Right lobe of liver (tissue), 6 donors: Measurements from ENCODE around the gene LRRC8B. TPM values are rescaled to one million over a fixed set of nuclear protein-coding genes. Genes with fewer than 3 reads are reported as not detected.

Source experiments
- ATAC-seq, 4 donors: fragments of 200-7000 bp; cut with Tn5 transposase; one replicate each; pipeline ENCODE4 v1.9.1; 2020; ENCODE audit warnings: mild to moderate bottlenecking in 4 of 4, moderate library complexity in 4 of 4
- DNase-seq, 3 donors: peaks; one replicate each; pipeline ENCODE4 v3.0.0-alpha.2; 2020
- H3K27ac ChIP-seq, 3 donors: fragments of 200-600 bp; one replicate each; pipeline ENCODE4 v1.8.0; 2022
- H3K27me3 ChIP-seq, 2 donors: fragments of 200-600 bp; one replicate each; pipeline ENCODE4 v1.8.0; 2022
- H3K36me3 ChIP-seq, 4 donors: fragments of 200-600 bp; sonication (generic) in 1 of 4; one replicate each; pipeline versions ENCODE4 v1.5.1 to v1.8.0; 2017 to 2022; ENCODE audit warnings: control low read depth in 1 of 4
- H3K4me1 ChIP-seq, 4 donors: fragments of 200-600 bp; sonication (generic) in 1 of 4; one replicate each; pipeline versions ENCODE4 v1.5.1 to v1.8.0; 2017 to 2022; ENCODE audit warnings: control low read depth in 1 of 4
- H3K4me3 ChIP-seq, 3 donors: fragments of 200-600 bp; one replicate each; pipeline ENCODE4 v1.8.0; 2022
- H3K9me3 ChIP-seq, 4 donors: fragments of 200-600 bp; sonication (generic) in 1 of 4; one replicate each; pipeline versions ENCODE4 v1.5.1 to v1.8.0; 2017 to 2022; ENCODE audit warnings: control low read depth in 1 of 4
- POLR2A ChIP-seq: fragments of 450-650 bp; IDR thresholded peaks from one replicate; pipeline ENCODE4 v1.6.1; 2017; ENCODE audit warnings: antibody characterized with exemption, mild to moderate bottlenecking
- WGBS: methylation state at CpG from one replicate; pipeline ENCODE4 v1.1.6; 2018; ENCODE audit warnings: low coverage, low lambda C conversion rate; ENCODE audit not compliant: insufficient coverage; ENCODE audit errors: missing lambda C conversion rate; 5-methylcytosine and 5-hydroxymethylcytosine counted together
- intact Hi-C, 2 donors: fragments of 100-400 bp; cut with DNase I; formaldehyde crosslinking; loops; one replicate each; pipeline versions ENCODE4 v1.11.2 to v1.14.1; 2022
- total RNA-seq, 6 experiments: library from RNA; depleted of rRNA in 2 of 6; stranded (reverse); fragments of >200 nt in 2 of 6; fragmentation: NEBNext Ultra II Directional in 3 of 6; extraction: Animal tissue kit (Norgen Biotek cat#: 25700) in 3 of 6; gene quantifications; one replicate each; pipeline versions ENCODE4 v1.1.0 to v1.2.4, GENCODE V29; 2016 to 2023
- TF ChIP-seq, protein P1 (sequence below), 4 donors: fragments of 200-600 bp in 3 of 4; fragments of 450-650 bp in 1 of 4; IDR thresholded peaks; one replicate each; pipeline versions ENCODE4 v1.5.1 to v1.8.0; 2016 to 2022; ENCODE audit warnings: antibody characterized with exemption in 4 of 4, mild to moderate bottlenecking in 2 of 4
- donor health status: DM: no; HTN: yes; CAD: no.
- donor health status: DM: no; HTN: no; CAD: no.
- donor health status: DM: no; HTN: no; CAD: no.
- donor health status: DM: no; HTN: yes; CAD: no.
- donor health status: DM: no; HTN: yes; CAD: no.

The LRRC8B gene
- total RNA-seq, 6 experiments from 2014 or later, result 1.8 to 11.3 (median 4.7) TPM

DNA sequence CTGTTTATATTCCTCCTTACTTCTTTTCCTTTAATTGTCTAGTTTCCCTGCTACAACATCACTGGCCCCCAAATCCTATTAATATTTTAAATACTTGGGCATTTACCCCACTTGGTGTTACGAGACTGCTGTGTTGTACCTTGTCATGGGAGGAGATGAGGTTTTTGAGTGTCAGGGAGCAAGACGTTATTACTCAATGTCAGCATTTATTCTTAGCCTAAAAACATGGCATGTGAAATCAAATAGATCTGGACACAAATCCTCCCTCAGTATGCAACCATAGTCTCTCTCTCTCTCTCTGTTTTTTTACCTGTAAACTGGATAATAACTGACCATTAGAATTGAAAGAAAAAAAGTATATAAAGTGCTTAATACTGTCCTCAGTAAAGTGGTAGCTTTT is 4.6 kb downstream of the LRRC8B start:
- Histone ChIP-seq H3K4me3 (no peak overlapping the region), H3K36me3 (no peaks in the 10 kb centered on the region), H3K4me1 (peaks cover 0 to 6% (median 0%) of the 10 kb centered on the region in 4 donors), H3K27ac (no peak overlapping the region), H3K9me3 (no peaks in the 10 kb centered on the region), H3K27me3 (no peaks in the 10 kb centered on the region)
- no peak for DNase-seq
- no peak for TF ChIP-seq POLR2A
- TF ChIP-seq, protein P1, sequence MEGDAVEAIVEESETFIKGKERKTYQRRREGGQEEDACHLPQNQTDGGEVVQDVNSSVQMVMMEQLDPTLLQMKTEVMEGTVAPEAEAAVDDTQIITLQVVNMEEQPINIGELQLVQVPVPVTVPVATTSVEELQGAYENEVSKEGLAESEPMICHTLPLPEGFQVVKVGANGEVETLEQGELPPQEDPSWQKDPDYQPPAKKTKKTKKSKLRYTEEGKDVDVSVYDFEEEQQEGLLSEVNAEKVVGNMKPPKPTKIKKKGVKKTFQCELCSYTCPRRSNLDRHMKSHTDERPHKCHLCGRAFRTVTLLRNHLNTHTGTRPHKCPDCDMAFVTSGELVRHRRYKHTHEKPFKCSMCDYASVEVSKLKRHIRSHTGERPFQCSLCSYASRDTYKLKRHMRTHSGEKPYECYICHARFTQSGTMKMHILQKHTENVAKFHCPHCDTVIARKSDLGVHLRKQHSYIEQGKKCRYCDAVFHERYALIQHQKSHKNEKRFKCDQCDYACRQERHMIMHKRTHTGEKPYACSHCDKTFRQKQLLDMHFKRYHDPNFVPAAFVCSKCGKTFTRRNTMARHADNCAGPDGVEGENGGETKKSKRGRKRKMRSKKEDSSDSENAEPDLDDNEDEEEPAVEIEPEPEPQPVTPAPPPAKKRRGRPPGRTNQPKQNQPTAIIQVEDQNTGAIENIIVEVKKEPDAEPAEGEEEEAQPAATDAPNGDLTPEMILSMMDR (IDR thresholded peaks at IDR 0.05), result no peak
- ATAC-seq, result no peak
- intact Hi-C loops, result no loop called here
- WGBS, result 46% methylated on average over 2 of the region's 2 CpGs

DNA sequence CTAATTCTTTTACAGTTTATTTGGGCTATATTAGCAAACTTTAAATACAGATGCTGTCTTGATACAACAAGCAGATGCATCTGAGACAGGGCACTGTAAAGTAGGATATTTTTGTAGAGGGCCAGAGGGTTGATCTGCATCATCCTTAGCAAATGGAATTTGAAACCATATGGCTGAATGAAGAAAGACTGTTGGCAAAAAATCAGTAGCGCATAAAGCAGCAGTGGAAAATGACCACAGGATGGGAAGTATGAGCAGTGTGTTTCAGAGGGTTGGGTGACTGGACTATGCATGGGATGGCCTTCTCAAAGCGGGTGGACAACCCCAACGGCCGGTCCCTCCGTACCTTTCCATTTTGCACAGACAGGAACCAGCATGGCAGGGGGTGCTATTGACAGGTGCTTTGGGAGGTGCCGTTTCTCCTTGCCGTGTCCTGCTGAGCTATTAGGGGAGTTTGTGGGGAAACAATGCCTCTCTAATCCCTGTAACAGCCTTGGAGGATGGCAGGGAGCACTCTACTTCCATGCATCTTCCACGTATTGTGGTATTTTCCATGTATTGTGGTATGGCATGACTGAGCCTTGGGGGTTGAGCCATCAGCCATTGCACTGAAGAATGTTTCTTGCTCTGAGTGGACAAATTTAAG is 5.9 kb downstream of the LRRC8B start:
- TF ChIP-seq, protein P1 (IDR thresholded peaks at IDR 0.05), result no peak
- no peak for TF ChIP-seq POLR2A
- Histone ChIP-seq H3K9me3 (no peaks in the 10 kb centered on the region), H3K27ac (no peak overlapping the region), H3K36me3 (no peaks in the 10 kb centered on the region), H3K4me3 (no peak overlapping the region), H3K27me3 (no peaks in the 10 kb centered on the region), H3K4me1 (peaks cover 0 to 6% (median 0%) of the 10 kb centered on the region in 4 donors)
- 83% methylated on average over 6 of the region's 8 CpGs for WGBS
- DNase-seq, result no peak
- intact Hi-C loops, result no loop called here
- ATAC-seq, result no peak

DNA sequence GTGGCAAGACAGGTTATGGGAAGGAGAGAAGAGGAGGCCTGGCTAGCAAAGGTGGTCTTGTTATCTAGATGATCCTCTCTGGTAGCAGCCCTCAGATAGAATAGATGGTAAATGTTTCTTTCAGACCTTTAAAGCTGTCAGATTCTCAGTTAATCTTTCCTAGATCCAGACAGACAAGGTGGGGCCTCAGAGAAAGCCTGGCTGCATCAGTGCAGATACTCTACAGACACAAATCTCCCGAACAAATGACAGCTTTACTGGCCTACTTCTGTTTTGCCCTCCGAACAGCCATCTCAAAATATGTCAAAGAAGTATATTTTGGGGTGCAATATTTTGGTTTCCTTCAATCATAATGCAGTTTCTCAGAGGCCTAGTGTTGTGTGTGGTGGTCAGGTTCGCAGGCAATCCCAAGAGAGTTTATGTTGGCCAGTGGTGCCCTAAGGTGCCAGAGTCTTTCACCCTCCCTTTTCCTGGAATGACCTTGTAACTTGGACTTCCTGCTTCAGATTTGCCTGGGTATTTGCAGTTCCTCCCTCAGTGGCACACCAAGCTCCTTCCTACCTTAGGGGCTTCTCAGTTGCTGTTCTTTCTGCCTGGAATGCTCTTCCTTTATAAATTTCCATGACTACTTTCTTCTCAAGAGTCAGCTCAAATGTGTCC is 7.0 kb downstream of the LRRC8B start:
- 100% methylated on average over 3 of the region's 3 CpGs for WGBS
- intact Hi-C loops, result no loop called here

DNA sequence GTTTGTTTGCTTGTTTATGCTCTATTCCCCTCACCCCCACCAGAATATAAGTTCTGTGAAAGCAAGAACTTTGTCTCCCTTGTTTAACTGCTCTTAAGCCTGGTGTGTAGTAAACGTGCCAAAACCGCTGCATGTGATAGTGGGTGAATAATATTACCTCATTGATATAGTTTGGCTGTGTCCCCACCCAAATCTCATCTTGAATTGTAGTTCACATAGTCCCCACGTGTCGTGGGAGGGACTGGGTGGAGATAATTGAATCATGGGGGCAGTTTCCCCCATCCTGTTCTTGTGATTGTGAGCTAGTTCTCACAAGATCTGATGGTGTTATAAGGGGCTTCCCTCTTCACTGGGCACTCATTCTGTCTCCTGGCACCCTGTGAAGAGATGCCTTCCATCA is 7.6 kb downstream of the LRRC8B start:
- Histone ChIP-seq H3K27ac (no peak overlapping the region), H3K4me3 (no peak overlapping the region), H3K9me3 (no peaks in the 10 kb centered on the region), H3K27me3 (no peaks in the 10 kb centered on the region), H3K4me1 (peaks cover 0 to 6% (median 0%) of the 10 kb centered on the region in 4 donors), H3K36me3 (no peaks in the 10 kb centered on the region)
- intact Hi-C loops, result no loop called here
- 74% methylated on average over 4 of the region's 4 CpGs for WGBS
- no peak for ATAC-seq
- DNase-seq, result no peak
- TF ChIP-seq POLR2A, result no peak
- TF ChIP-seq, protein P1 (IDR thresholded peaks at IDR 0.05), result no peak

More for the DNA sequence above, 7.0 kb downstream of the LRRC8B start:
- no peaks in the 10 kb centered on the region for H3K36me3 ChIP-seq
- peaks cover 0 to 6% (median 0%) of the 10 kb centered on the region in 4 donors for H3K4me1 ChIP-seq
- ATAC-seq (no peak), DNase-seq (no peak)
- no peak overlapping the region for H3K27ac ChIP-seq
- TF ChIP-seq, protein P1 (IDR thresholded peaks at IDR 0.05), result no peak
- TF ChIP-seq POLR2A, result no peak
- no peaks in the 10 kb centered on the region for H3K27me3 ChIP-seq
- H3K9me3 ChIP-seq, result no peaks in the 10 kb centered on the region
- no peak overlapping the region for H3K4me3 ChIP-seq
